Gastroesophageal sphincter (tissue), 2 donors: ENCODE results near the gene NLRP5.

Experiments used
- POLR2A ChIP-seq, 2 donors: fragments of 450-650 bp; IDR thresholded peaks; one replicate each; pipeline ENCODE4 v1.6.1; 2017; ENCODE audit warnings: antibody characterized with exemption in 2 of 2, mild to moderate bottlenecking in 2 of 2, moderate library complexity in 1 of 2
- POLR2AphosphoS5 ChIP-seq: sonication (generic); formaldehyde crosslinking; IDR thresholded peaks from one replicate; pipeline ENCODE4 v1.6.1; 2017; ENCODE audit warnings: antibody characterized with exemption

GRCh38 chr19:56015756-56016155 lies 29.2 kb downstream of the NLRP5 start:
- no peak for TF ChIP-seq POLR2AphosphoS5
- no peak for TF ChIP-seq POLR2A (IDR thresholded peaks at IDR 0.05)
